HepG2 (cell line): ENCODE results near the gene FN1. TPM values are rescaled to one million over a fixed set of nuclear protein-coding genes. Genes with fewer than 3 reads are reported as not detected.

ENCODE experiments used
- ARID4A ChIP-seq: sonication (generic); formaldehyde crosslinking; IDR thresholded peaks from 2 replicates; pipeline ENCODE4 v1.5.0; 2020; ENCODE audit warnings: mild to moderate bottlenecking, missing genetic modification reagents, borderline replicate concordance
- FOSL2 ChIP-seq: sonication (generic); formaldehyde crosslinking; IDR thresholded peaks from 2 replicates; pipeline ENCODE4 v1.4.0; 2020; ENCODE audit warnings: missing genetic modification reagents
- MEIS2 ChIP-seq: sonication (generic); formaldehyde crosslinking; IDR thresholded peaks from 2 replicates; pipeline ENCODE4 v1.9.0; 2021; ENCODE audit warnings: mild to moderate bottlenecking, missing genetic modification reagents
- NFATC3 ChIP-seq: sonication (generic); formaldehyde crosslinking; IDR thresholded peaks from 2 replicates; pipeline ENCODE4 v1.5.1; 2020; ENCODE audit warnings: mild to moderate bottlenecking, missing genetic modification reagents
- NRL ChIP-seq: sonication (generic); formaldehyde crosslinking; IDR thresholded peaks from 2 replicates; pipeline ENCODE4 v1.5.0; 2020; ENCODE audit warnings: missing genetic modification reagents, mild to moderate bottlenecking, moderate library complexity, borderline replicate concordance
- PAF1 ChIP-seq: IDR thresholded peaks from 2 replicates; pipeline ENCODE4 v1.6.1; 2016; ENCODE audit warnings: missing genetic modification reagents, missing compliant biosample characterization
- POLR2AphosphoS5 ChIP-seq: IDR thresholded peaks from 2 replicates; pipeline ENCODE4 v1.6.1; 2012; ENCODE audit warnings: low read depth, low read length
- SIN3B ChIP-seq: fragments of 150-350 bp; IDR thresholded peaks from 2 replicates; pipeline ENCODE4 v1.6.1; 2014; ENCODE audit warnings: low read length
- SMARCC2 ChIP-seq: fragments of 450-650 bp; IDR thresholded peaks from 2 replicates; pipeline ENCODE4 v1.6.1; 2017; ENCODE audit warnings: antibody characterized with exemption, mild to moderate bottlenecking
- TRAFD1 ChIP-seq: sonication (generic); formaldehyde crosslinking; IDR thresholded peaks from 2 replicates; pipeline ENCODE4 v1.5.1; 2020; ENCODE audit warnings: missing genetic modification reagents, mild to moderate bottlenecking, borderline replicate concordance
- ZBTB20 ChIP-seq: sonication (generic); formaldehyde crosslinking; IDR thresholded peaks from 2 replicates; pipeline ENCODE4 v1.8.1; 2023; ENCODE audit warnings: missing genetic modification reagents, low read depth, mild to moderate bottlenecking, borderline replicate concordance
- ZNF253 ChIP-seq: sonication (generic); formaldehyde crosslinking; IDR thresholded peaks from 2 replicates; pipeline ENCODE4 v1.8.0; 2022; ENCODE audit warnings: mild to moderate bottlenecking, missing genetic modification reagents, borderline replicate concordance
- ZNF563 ChIP-seq: sonication (generic); formaldehyde crosslinking; IDR thresholded peaks from 2 replicates; pipeline ENCODE4 v1.8.0; 2022; ENCODE audit warnings: mild to moderate bottlenecking, moderate library complexity, missing genetic modification reagents
- ZNF629 ChIP-seq: sonication (generic); formaldehyde crosslinking; conservative IDR thresholded peaks from 2 replicates; pipeline ENCODE4 v1.5.0; 2020; ENCODE audit warnings: missing genetic modification reagents
- ZNF775 ChIP-seq: sonication (generic); formaldehyde crosslinking; IDR thresholded peaks from 2 replicates; pipeline ENCODE4 v1.4.0; 2020; ENCODE audit warnings: missing genetic modification reagents, mild to moderate bottlenecking, moderate library complexity, borderline replicate concordance
- ZNF777 ChIP-seq: sonication (generic); formaldehyde crosslinking; IDR thresholded peaks from 2 replicates; pipeline ENCODE4 v1.4.0; 2020; ENCODE audit warnings: missing genetic modification reagents
- polyA plus RNA-seq, 8 experiments: library from polyadenylated mRNA; depleted of rRNA in 3 of 8; stranded (reverse) in 7 of 8; unstranded in 1 of 8; fragments of >200 nt; fragmentation: Illumina TruSeq in 4 of 8; extraction: Trizol in 4 of 8; gene quantifications; 2 replicates each; pipeline versions ENCODE4 v1.2.1 to v1.2.3, GENCODE V29; 2011 to 2016; ENCODE audit warnings: low read depth in 4 of 8, missing spikeins in 1 of 8, mixed read lengths in 1 of 8; ENCODE audit not compliant: insufficient read depth in 1 of 8
- total RNA-seq, 5 experiments: library from RNA; depleted of rRNA; stranded (reverse); fragments of >200 nt; fragmentation: Illumina TruSeq; extraction: Trizol; gene quantifications; 2 replicates each; pipeline ENCODE4 v1.2.3, GENCODE V29; 2016; ENCODE audit warnings: low read depth in 1 of 5
- TF ChIP-seq, protein P1 (sequence below): sonication (generic); formaldehyde crosslinking; IDR thresholded peaks from 2 replicates; pipeline ENCODE4 v1.4.0; 2020; ENCODE audit warnings: missing genetic modification reagents, borderline replicate concordance
- TF ChIP-seq, protein P2 (sequence below): sonication (generic); formaldehyde crosslinking; IDR thresholded peaks from 2 replicates; pipeline ENCODE4 v1.4.0; 2020; ENCODE audit warnings: low read depth, mild to moderate bottlenecking, missing genetic modification reagents

FN1 gene
- total and polyA plus RNA-seq, 2 of the 13 experiments (the other 11 are each of a cell fraction or from before 2014, with no cell fraction given), result 1,847 to 6,471 TPM

DNA sequence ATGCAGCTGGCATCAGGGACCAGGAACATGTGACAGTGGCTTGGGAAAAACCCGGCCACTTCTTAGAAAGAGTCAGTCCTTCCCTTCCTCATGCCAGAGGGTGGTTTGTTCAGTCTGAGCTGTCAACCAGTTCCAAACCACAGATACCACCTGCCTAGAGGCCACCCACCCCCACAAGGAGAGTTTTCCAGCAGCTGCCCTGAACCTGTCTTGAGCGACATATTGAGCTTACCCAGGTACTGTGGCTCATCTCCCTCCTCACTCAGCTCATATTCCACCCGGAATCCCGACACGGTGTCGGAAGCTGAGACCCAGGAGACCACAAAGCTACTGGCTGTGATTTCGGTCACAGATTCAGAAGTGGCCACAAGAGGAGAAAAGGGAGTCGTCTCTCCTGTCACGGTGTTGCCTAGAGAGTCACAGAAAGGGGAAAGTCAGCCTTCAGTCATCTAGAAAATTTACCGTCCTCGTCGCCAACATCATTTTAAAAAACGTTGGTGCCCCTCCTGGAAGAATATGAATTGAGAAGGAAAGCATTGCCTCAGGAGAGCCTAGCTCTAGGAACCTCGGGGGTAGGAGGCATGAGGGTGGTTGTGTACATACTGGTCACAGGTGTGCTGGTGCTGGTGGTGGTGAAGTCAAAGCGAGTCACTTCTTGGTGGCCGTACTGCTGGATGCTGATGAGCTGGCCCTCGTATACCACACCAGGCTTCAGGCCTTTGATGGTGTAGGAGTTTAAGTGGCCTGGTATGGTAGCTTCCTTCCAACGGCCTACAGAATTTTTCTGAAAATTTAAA, 26.3 kb downstream of the FN1 start (continued):
- TF ChIP-seq TRAFD1 (CRISPR knock-in tag), result 0 out of 2 replicates have a peak, but pooled peaks have one; percentile 22
- TF ChIP-seq ARID4A (CRISPR knock-in tag), result 0 out of 2 replicates have a peak, but pooled peaks have one; percentile 6
- TF ChIP-seq ZNF775 (CRISPR knock-in tag), result no peak
- no peak for TF ChIP-seq ZNF563
- TF ChIP-seq, protein P1, sequence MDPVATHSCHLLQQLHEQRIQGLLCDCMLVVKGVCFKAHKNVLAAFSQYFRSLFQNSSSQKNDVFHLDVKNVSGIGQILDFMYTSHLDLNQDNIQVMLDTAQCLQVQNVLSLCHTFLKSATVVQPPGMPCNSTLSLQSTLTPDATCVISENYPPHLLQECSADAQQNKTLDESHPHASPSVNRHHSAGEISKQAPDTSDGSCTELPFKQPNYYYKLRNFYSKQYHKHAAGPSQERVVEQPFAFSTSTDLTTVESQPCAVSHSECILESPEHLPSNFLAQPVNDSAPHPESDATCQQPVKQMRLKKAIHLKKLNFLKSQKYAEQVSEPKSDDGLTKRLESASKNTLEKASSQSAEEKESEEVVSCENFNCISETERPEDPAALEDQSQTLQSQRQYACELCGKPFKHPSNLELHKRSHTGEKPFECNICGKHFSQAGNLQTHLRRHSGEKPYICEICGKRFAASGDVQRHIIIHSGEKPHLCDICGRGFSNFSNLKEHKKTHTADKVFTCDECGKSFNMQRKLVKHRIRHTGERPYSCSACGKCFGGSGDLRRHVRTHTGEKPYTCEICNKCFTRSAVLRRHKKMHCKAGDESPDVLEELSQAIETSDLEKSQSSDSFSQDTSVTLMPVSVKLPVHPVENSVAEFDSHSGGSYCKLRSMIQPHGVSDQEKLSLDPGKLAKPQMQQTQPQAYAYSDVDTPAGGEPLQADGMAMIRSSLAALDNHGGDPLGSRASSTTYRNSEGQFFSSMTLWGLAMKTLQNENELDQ (CRISPR knock-in tag), result no peak
- TF ChIP-seq, protein P2, sequence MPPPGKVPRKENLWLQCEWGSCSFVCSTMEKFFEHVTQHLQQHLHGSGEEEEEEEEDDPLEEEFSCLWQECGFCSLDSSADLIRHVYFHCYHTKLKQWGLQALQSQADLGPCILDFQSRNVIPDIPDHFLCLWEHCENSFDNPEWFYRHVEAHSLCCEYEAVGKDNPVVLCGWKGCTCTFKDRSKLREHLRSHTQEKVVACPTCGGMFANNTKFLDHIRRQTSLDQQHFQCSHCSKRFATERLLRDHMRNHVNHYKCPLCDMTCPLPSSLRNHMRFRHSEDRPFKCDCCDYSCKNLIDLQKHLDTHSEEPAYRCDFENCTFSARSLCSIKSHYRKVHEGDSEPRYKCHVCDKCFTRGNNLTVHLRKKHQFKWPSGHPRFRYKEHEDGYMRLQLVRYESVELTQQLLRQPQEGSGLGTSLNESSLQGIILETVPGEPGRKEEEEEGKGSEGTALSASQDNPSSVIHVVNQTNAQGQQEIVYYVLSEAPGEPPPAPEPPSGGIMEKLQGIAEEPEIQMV (CRISPR knock-in tag), result 0 out of 2 replicates have a peak, but pooled peaks have one; percentile 16
- TF ChIP-seq SMARCC2, result no peak
- TF ChIP-seq FOSL2 (CRISPR knock-in tag), result 0 out of 2 replicates have a peak, but pooled peaks have one; percentile 13
- 0 out of 2 replicates have a peak, but pooled peaks have one; percentile 47 for TF ChIP-seq ZNF777 (CRISPR knock-in tag)
- TF ChIP-seq ZNF253 (CRISPR knock-in tag), result 0 out of 2 replicates have a peak, but pooled peaks have one; percentile 48
- TF ChIP-seq SIN3B, result no peak
- 0 out of 2 replicates have a peak, but pooled peaks have one; percentile 16 for TF ChIP-seq MEIS2 (CRISPR knock-in tag)
- peak; percentile 54; the same call in 1 of the 2 replicates for TF ChIP-seq POLR2AphosphoS5
- TF ChIP-seq NRL (CRISPR knock-in tag), result peak; percentile 62; the same call in 1 of the 2 replicates
- 0 out of 2 replicates have a peak, but pooled peaks have one; percentile 10 for TF ChIP-seq ZBTB20 (CRISPR knock-in tag)
- TF ChIP-seq NFATC3 (CRISPR knock-in tag), result 0 out of 2 replicates have a peak, but pooled peaks have one; percentile 27
- peak; percentile 87; the same call in 1 of the 2 replicates for TF ChIP-seq PAF1 (CRISPR knock-in tag)
- TF ChIP-seq ZNF629, result no peak
